Gastrocnemius medialis (tissue), 4 donors: ENCODE results near the gene ZNF195.
"Not testable (repeated sequence)": the region's sequence is repeated elsewhere in the genome, so short reads cannot be mapped to it uniquely, and the experiment has no call there.

Source experiments
- POLR2A ChIP-seq, 2 donors: fragments of 450-650 bp; IDR thresholded peaks; one replicate each; pipeline ENCODE4 v1.6.1; 2017; ENCODE audit warnings: antibody characterized with exemption in 2 of 2, mild to moderate bottlenecking in 2 of 2, moderate library complexity in 2 of 2
- TF ChIP-seq, protein P1 (sequence below), 5 experiments: fragments of 450-650 bp in 3 of 5; fragments of 200-600 bp in 2 of 5; sonication (generic) in 2 of 5; IDR thresholded peaks in 4 of 5; conservative IDR thresholded peaks in 1 of 5; 1 replicate in 4 of 5; 2 replicates in 1 of 5; pipeline ENCODE4 v1.5.1; 2016 to 2019; ENCODE audit warnings: antibody characterized with exemption in 5 of 5, mild to moderate bottlenecking in 3 of 5, moderate library complexity in 3 of 5

DNA sequence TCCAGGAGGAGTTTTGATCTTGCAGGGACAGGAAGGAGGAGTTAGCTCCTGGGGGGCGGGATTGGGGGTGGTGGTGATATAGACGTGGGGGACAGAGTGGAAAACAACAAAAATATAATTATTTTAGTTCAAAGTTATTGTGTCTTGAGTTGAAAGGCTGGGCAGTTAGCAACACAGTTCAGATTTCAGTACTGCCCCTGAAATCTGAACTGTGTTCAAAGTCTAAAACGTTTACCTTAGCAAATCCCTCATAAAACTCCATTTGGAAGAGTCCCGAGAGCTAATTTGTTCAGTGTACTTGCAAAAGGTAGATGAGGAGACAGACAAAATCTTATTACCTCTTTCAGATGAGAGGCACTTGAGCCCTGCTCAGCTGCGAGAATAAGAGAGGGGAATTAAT, 45.0 kb upstream of the ZNF195 start:
- not testable (repeated sequence) for TF ChIP-seq POLR2A (IDR thresholded peaks at IDR 0.05)
- TF ChIP-seq, protein P1, sequence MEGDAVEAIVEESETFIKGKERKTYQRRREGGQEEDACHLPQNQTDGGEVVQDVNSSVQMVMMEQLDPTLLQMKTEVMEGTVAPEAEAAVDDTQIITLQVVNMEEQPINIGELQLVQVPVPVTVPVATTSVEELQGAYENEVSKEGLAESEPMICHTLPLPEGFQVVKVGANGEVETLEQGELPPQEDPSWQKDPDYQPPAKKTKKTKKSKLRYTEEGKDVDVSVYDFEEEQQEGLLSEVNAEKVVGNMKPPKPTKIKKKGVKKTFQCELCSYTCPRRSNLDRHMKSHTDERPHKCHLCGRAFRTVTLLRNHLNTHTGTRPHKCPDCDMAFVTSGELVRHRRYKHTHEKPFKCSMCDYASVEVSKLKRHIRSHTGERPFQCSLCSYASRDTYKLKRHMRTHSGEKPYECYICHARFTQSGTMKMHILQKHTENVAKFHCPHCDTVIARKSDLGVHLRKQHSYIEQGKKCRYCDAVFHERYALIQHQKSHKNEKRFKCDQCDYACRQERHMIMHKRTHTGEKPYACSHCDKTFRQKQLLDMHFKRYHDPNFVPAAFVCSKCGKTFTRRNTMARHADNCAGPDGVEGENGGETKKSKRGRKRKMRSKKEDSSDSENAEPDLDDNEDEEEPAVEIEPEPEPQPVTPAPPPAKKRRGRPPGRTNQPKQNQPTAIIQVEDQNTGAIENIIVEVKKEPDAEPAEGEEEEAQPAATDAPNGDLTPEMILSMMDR (IDR thresholded peaks at IDR 0.05 in 4 of 5, conservative IDR thresholded peaks at IDR 0.05 in 1 of 5): not testable (repeated sequence)
